ENCODE data around the gene KIF26B.

KIF26B gene

GRCh38 chr1:245609354-245610150, 454.8 kb downstream of the KIF26B start:
- no peak for DNase-seq

DNA sequence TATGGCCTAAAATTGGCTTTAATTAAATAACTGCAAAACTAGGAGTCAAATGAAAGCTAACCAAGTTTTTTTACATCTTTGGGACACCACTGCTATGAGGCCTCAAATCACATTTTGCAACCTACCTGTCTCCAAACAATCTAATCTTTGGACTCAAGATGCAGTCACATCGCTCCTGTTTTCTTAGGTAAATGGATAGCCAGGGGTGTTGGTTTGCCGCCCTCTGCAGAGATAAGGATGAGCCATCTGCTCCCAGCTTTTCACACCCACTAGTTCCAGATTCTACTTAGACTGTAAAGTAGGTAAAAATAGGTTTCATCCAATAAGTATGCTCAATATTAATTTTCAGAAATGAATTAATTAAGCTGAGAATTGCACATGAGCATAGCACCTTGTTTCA, 456.5 kb downstream of the KIF26B start:
- DNase-seq, result no peak

- DNase-seq, result no peak
Measured at GRCh38 chr1:245614476-245614875, 459.7 kb downstream of the KIF26B start.

GRCh38 chr1:245615001-245615400, 460.2 kb downstream of the KIF26B start:
- no peak for DNase-seq

- DNase-seq, result no peak
Measured at GRCh38 chr1:245621589-245621988, 466.8 kb downstream of the KIF26B start.

DNA sequence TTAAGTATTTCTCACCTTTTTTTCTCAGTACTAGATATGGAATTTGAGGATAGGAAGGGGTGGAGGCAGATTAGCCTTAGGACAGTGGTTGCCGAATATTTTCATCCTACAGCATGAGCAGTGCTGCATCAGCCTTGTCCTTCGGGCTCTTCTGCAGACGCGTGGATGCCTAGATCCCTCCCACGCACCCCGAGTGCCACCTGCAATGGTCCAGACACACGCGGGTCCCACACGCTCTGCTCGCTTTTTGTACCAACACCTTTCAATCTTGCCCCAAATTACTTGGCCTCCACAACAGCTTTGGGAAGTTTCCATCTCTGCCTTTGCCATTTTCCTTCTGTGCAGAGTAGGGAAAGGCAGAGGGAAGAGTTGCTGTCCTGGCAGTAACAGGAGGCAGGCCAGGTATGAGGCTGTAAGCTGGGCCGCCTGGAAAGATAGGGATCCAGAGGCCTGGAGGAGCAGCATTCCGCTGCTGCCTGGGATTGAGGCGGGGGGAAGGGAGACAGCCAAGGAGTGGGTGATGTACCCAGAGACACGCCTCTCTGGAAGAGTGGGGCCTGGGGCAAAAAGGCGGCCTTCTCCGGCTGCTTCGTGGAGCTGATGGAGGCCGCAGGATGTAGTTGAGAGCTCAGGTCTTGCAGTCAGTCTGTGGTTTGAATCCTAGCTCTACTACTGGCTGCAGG, 467.7 kb downstream of the KIF26B start:
- no peak for DNase-seq

DNA sequence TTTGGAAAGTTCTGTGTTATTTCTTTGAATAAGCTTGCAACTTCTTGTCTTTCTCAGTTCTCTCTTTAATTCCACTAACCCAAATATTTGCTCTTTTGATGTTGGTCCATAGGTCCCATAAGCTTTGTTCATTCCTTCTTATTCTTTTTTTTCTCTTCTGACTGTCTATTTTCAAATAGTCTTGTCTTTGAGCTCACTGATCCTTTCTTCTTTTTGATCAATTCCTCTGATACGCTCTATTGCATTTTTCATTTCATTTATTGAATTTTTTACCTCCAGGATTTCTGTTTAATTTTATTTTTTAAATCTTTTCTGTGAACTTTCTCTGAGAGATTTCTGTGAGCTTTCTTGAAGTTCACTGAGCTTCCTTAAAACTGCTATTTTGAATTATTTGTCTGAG, 486.6 kb downstream of the KIF26B start:
- DNase-seq, result no peak

DNA sequence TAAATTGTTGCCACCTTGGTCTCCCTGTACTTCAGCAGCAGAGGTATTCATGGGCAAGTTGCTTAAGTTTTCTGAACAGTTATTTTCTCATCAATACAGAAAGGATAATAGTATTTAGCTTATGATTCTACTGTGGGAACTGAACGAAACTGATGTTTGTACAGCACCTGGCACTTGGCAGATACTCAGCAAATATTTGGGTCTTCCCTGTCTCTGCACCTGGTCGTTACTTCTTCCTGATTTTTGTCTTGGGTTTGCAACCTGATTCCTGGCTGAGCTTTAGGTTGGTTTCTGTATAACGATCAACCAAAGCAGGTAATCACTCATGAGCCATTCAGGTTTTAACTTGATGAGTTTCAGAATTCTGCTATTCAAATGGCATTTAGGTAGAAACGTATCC, 490.6 kb downstream of the KIF26B start:
- no peak for DNase-seq

DNA sequence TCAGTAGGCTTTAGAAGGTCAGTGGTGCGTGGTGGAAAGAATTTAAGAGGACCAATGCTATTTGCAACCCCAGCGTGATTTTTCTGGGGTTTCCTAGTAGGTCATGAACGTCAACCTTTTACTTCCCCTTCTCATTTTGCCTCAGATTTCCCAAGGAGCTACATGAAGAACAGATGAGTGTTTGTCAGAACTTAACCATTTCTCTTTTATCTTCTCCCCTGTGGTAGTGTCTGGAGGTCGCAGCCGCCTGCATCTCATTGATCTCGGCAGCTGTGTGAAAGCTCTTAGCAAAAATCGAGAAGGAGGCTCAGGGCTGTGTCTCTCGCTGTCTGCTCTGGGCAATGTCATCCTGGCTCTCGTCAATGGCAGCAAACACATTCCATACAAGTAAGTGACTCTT, 491.1 kb downstream of the KIF26B start:
- no peak for DNase-seq

GRCh38 chr1:245648749-245649522, 494.2 kb downstream of the KIF26B start:
- DNase-seq, result no peak

DNA sequence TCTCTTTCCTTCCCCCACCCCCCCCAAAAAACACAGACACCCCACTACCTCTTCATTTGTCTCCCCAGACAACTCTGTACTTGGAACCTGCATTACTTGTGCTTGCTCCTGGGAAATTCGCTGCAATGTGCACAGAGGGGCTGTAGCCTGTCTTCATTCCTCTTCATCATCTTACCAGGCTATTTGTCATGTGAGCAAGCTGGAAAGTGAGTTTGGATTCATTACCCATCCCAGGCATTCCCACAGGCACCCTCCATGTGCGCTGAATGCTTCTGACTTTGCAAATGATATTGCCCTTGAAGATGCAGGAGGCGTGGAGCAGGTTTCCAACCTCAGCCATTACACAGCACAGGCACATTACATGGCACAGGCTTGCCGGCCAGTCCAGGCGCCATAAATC, 494.9 kb downstream of the KIF26B start:
- no peak for DNase-seq

DNA sequence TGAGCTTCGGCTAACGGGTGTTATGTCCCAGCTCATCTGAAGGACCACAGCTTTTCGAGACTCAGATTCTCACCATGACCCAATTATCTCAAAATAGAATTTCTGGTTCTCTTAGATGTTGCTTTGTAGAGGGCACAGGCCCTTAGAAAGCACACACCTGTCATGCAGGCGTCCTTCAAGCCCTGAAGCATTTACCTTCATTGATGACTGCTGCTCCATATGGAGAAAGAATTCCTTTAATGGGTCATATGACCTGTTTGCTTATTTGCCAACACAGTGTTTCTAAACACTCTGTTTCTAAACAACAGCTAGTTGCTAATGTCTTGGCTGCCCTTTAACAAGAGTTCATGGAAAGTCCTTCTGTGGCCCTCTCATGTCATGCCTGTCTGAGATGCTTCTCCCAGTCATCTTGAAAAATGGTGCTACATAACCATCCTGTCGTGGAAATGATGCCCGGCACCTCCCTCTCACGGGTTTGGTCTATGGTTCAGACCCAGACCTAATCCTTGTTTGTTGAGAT, 495.7 kb downstream of the KIF26B start:
- no peak for DNase-seq

DNA sequence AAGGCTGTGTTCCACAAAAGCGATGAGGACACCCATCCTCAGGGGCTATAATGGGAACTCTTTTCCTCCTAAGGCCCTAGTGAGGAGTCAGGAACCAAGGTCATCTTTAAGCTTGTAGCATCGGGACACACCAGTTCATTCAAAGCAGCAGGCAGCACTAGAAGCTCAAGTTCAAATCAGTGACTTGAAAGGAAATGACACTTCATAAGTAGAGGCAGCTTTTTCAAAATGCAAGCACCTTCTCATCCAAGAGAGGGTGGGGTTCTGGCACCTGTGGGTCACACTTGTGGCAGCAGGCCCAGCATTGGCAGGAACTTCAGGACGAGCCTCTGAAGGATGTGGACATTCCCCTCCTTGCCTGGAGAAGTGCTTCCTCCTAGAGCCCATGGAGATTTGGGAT, 496.3 kb downstream of the KIF26B start:
- no peak for DNase-seq

GRCh38 chr1:245652116-245652515, 497.3 kb downstream of the KIF26B start:
- no peak for DNase-seq

- no peak for DNase-seq
Measured at GRCh38 chr1:245652660-245653427, 498.1 kb downstream of the KIF26B start.

DNA sequence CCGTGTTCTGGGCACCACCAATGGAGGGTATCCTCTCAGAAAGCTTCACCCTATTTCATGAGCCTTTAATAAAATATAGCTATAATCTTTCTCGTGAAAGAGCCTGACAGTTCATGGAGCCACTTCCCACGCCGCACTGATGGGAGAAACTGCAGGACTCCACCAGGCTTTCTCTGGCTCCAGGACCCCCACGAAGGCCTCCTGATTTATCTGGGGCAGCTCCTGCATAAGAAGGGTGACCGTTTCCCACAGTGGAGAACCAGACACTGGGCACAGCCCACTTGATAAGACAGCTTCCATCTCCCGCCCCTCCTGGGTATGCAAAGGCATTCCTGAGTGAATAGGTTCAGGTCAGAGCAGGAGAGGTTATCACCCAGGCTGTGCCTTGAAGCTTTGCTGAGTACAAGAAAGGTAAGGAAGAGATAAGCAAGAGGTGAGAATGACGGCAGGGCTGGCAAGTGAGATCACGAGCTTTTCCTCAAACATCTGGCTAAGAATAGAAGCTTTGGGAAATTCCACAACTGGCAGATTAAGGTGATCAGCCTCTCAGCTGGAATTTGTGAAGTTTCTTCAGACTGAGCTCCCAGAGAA, 499.8 kb downstream of the KIF26B start:
- no peak for DNase-seq

- DNase-seq, result no peak
Measured at GRCh38 chr1:245656189-245656717, 501.5 kb downstream of the KIF26B start.

GRCh38 chr1:245657371-245657770, 502.6 kb downstream of the KIF26B start:
- no peak for DNase-seq

GRCh38 chr1:245663373-245663772, 508.6 kb downstream of the KIF26B start:
- DNase-seq, result no peak

DNA sequence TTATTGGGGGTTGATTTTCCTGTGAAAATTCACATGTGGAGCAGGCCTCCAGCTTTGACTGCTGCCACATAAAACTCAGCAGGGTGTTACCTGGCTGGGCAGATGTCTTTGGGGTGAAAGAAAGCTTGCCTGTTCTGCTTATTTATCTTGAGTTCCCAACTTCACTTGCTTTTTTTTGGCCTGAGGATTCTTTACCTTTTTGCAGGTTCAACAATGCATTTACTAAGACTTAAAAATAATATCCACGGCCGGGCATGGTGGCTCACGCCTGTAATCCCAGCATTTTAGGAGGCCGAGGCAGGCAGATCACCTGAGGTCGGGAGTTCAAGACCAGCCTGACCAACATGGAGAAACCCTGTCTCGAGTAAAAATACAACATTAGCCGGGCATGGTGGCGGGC, 509.1 kb downstream of the KIF26B start:
- no peak for DNase-seq

- DNase-seq, result no peak
Measured at GRCh38 chr1:245666412-245666811, 511.6 kb downstream of the KIF26B start.

GRCh38 chr1:245671349-245671748, 516.6 kb downstream of the KIF26B start:
- DNase-seq, result no peak

Data from CD4-positive, alpha-beta T cell treated with Interleukin-15 for 1 hour (primary cell).